OCI-LY7 (cell line): ENCODE results near the gene MGAT4C. TPM values are rescaled to one million over a fixed set of nuclear protein-coding genes. Genes with fewer than 3 reads are reported as not detected.

Experiments used
- BruUV-seq: library from RNA; stranded (reverse); fragments of 400-500 nt; replicated peaks from 2 replicates; lab custom pipeline; 2021; lab: Mats Ljungman, UMichigan
- CTCF ChIA-PET: fragments of 300-600 bp; sonication (Branson Sonifier 250); formaldehyde crosslinking; loops from one replicate; lab custom pipeline; 2022; ENCODE audit warnings: antibody characterized with exemption; ENCODE audit not compliant: unreplicated experiment; lab: Charles Lee
- POLR2A ChIA-PET: fragments of 300-600 bp; sonication (Branson Sonifier 250); formaldehyde crosslinking; loops from one replicate; lab custom pipeline; 2022; ENCODE audit warnings: antibody characterized with exemption; lab: Charles Lee
- DNase-seq: peaks from one replicate; pipeline ENCODE4 v3.0.0-alpha.2; 2015; ENCODE audit warnings: low spot score
- H2AFZ ChIP-seq: fragments of 200-600 bp; sonication (generic), shearing (Covaris generic); 2 replicates; pipeline ENCODE4 v1.6.1; 2014; ENCODE audit warnings: mild to moderate bottlenecking, antibody characterized with exemption, low read length, moderate library complexity
- H3K27ac ChIP-seq: fragments of 200-600 bp; sonication (generic); 2 replicates; pipeline ENCODE4 v1.5.1; 2014; ENCODE audit warnings: mixed run types, low read depth, mild to moderate bottlenecking, moderate library complexity, low read length, inconsistent platforms; ENCODE audit not compliant: poor library complexity, severe bottlenecking
- H3K36me3 ChIP-seq: fragments of 200-600 bp; sonication (generic); 2 replicates; pipeline ENCODE4 v1.6.1; 2014; ENCODE audit warnings: mild to moderate bottlenecking, antibody characterized with exemption, low read length, moderate library complexity, mixed read lengths; ENCODE audit not compliant: insufficient read depth
- H3K4me1 ChIP-seq: fragments of 200-600 bp; sonication (generic); 2 replicates; pipeline ENCODE4 v1.5.1; 2014; ENCODE audit warnings: mild to moderate bottlenecking, low read length; ENCODE audit not compliant: insufficient read depth, poor library complexity, severe bottlenecking
- H3K4me2 ChIP-seq: fragments of 200-600 bp; sonication (generic); 2 replicates; pipeline ENCODE4 v1.6.1; 2014; ENCODE audit warnings: mild to moderate bottlenecking, low read length
- H3K4me3 ChIP-seq: fragments of 200-600 bp; sonication (generic); 2 replicates; pipeline ENCODE4 v1.5.1; 2014; ENCODE audit warnings: mild to moderate bottlenecking, low read depth, low read length; ENCODE audit not compliant: poor library complexity, severe bottlenecking
- H3K79me2 ChIP-seq: fragments of 200-600 bp; sonication (generic); 2 replicates; pipeline ENCODE4 v1.6.1; 2016; ENCODE audit warnings: low read depth, mild to moderate bottlenecking, low read length, moderate library complexity, mixed read lengths; ENCODE audit not compliant: insufficient read depth
- H3K9me2 ChIP-seq: fragments of 200-600 bp; sonication (generic); 2 replicates; pipeline ENCODE4 v1.6.1; 2016; ENCODE audit warnings: mild to moderate bottlenecking, low read length, mixed read lengths; ENCODE audit not compliant: insufficient read depth
- H3K9me3 ChIP-seq: fragments of 200-600 bp; sonication (generic); 2 replicates; pipeline ENCODE4 v1.6.1; 2014; ENCODE audit warnings: mild to moderate bottlenecking, mixed run types, low read length, mixed read lengths
- H4K20me1 ChIP-seq: fragments of 200-600 bp; sonication (generic); 2 replicates; pipeline ENCODE4 v1.6.1; 2014; ENCODE audit warnings: mild to moderate bottlenecking, antibody characterized with exemption, low read length, moderate library complexity, mixed read lengths; ENCODE audit not compliant: insufficient read depth
- EZH2phosphoT487 ChIP-seq: fragments of 200-600 bp; sonication (generic); IDR thresholded peaks from 2 replicates; pipeline ENCODE4 v1.6.1; 2018; ENCODE audit warnings: low read depth, borderline replicate concordance, mild to moderate bottlenecking, mixed run types, antibody characterized with exemption, low read length, moderate library complexity, mixed read lengths
- intact Hi-C: fragments of 100-400 bp; cut with micrococcal nuclease; formaldehyde crosslinking; loops from one replicate; pipeline ENCODE4 v1.10.0; 2022; ENCODE audit not compliant: unreplicated experiment
- total RNA-seq, 2 experiments: library from RNA; depleted of rRNA in 1 of 2; stranded (reverse); fragments of >200 nt in 1 of 2; shearing (Covaris generic) in 1 of 2; gene quantifications; 2 replicates each; pipeline ENCODE4 v1.2.3, GENCODE V29; 2014 to 2022
- TF ChIP-seq, protein P1 (sequence below): fragments of 200-600 bp; sonication (generic); conservative IDR thresholded peaks from 2 replicates; pipeline ENCODE4 v1.5.1; 2014; ENCODE audit warnings: mild to moderate bottlenecking, antibody characterized with exemption, low read length, moderate library complexity, mixed read lengths

The MGAT4C gene
- total RNA-seq, 2 experiments from 2014 or later: not detected

DNA sequence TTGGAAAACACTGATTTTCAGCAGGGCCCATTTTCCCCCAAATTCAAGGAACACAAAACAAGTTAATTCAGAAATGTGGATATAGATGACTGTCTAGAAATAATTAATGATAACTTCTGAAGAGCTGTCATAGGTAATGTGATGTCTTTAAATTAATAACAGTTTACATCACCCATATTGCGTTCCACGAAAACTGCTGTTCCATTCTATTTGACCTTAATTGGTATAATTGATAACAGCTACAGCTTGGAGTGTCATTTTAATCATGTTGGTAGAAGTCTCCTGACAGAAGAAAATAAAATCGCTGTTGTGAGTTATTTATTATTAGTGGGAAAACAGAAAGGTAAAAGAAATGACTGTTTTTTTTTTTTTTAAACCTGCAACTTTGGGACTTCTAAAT, 36.3 kb upstream of the MGAT4C start:
- Histone ChIP-seq H3K4me3 (no peak overlapping the region), H3K36me3 (no peaks in the 10 kb centered on the region), H3K4me1 (no peaks in the 10 kb centered on the region), H3K27ac (no peak overlapping the region), H3K79me2 (no peaks in the 10 kb centered on the region), H2AFZ (no peak overlapping the region), H3K9me2 (no peaks in the 10 kb centered on the region), H3K4me2 (no peak overlapping the region), H4K20me1 (no peaks in the 10 kb centered on the region), H3K9me3 (no peaks in the 10 kb centered on the region)
- no peak for DNase-seq
- ChIA-PET CTCF (no interaction called here), POLR2A (interaction anchor here (0.6 kb wide), 1 partner anchor 11 kb away, joined by 3 read pairs; no protein-coding TSS in a partner anchor)
- intact Hi-C loops: no loop called here
- TF ChIP-seq, protein P1, sequence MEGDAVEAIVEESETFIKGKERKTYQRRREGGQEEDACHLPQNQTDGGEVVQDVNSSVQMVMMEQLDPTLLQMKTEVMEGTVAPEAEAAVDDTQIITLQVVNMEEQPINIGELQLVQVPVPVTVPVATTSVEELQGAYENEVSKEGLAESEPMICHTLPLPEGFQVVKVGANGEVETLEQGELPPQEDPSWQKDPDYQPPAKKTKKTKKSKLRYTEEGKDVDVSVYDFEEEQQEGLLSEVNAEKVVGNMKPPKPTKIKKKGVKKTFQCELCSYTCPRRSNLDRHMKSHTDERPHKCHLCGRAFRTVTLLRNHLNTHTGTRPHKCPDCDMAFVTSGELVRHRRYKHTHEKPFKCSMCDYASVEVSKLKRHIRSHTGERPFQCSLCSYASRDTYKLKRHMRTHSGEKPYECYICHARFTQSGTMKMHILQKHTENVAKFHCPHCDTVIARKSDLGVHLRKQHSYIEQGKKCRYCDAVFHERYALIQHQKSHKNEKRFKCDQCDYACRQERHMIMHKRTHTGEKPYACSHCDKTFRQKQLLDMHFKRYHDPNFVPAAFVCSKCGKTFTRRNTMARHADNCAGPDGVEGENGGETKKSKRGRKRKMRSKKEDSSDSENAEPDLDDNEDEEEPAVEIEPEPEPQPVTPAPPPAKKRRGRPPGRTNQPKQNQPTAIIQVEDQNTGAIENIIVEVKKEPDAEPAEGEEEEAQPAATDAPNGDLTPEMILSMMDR: no peak
- TF ChIP-seq EZH2phosphoT487: no peak
- no TSS peak for BruUV-seq

DNA sequence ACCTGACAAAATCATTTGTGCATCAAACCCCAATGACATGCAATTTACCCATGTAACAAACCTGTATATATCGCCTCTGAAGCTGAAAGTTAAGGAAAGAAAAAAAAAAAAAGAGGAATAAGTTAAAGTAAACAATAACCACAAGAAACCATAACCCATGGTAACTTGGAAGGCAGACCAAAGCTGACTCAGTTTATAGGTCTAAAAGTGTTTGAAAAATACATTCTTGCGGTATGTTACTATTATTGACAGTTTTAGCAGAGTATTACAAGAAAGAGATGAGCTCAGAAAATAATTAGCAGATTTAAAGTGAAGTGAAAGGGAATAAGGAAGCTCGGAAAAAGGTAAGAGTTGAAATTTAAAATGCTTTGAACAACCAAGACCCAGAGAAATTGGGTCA, 34.4 kb upstream of the MGAT4C start:
- no TSS peak for BruUV-seq
- H3K4me3 ChIP-seq: no peak overlapping the region
- H3K9me2 ChIP-seq: no peaks in the 10 kb centered on the region
- H3K9me3 ChIP-seq: no peaks in the 10 kb centered on the region
- no peak for DNase-seq
- H2AFZ ChIP-seq: no peak overlapping the region
- H3K27ac ChIP-seq: no peak overlapping the region
- CTCF ChIA-PET: no interaction called here
- no peaks in the 10 kb centered on the region for H3K36me3 ChIP-seq
- H3K4me1 ChIP-seq: no peaks in the 10 kb centered on the region
- POLR2A ChIA-PET: interaction anchor here (0.5 to 0.7 kb wide), 2 partner anchors 25 to 155 kb away, joined by 3 read pairs; no protein-coding TSS in a partner anchor
- H3K79me2 ChIP-seq: no peaks in the 10 kb centered on the region
- no peak for TF ChIP-seq EZH2phosphoT487
- TF ChIP-seq, protein P1: no peak
- no peak overlapping the region for H3K4me2 ChIP-seq
- no peaks in the 10 kb centered on the region for H4K20me1 ChIP-seq
- intact Hi-C loops: no loop called here

DNA sequence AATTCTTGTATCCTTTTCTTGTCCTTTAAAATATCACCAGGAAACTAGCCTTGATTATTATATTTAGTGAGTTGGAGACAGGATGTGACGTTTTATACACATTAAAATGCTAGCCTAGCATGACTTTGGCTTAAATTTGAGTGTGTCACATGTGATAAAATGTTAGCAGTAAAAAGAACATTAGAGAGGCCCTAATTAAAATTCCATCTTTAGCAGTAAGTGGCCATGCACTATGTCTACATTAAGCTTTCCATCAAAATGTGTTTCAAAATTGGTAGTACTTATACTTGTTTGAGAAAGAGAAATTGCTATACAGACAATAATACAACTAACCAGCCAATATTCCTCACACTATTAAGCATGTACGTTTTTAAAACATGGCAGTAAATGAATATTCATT, 29.9 kb upstream of the MGAT4C start:
- no peaks in the 10 kb centered on the region for H3K4me1 ChIP-seq
- ChIA-PET POLR2A (no interaction called here), CTCF (no interaction called here)
- H4K20me1 ChIP-seq: no peaks in the 10 kb centered on the region
- intact Hi-C loops: no loop called here
- no peak for DNase-seq
- no peak overlapping the region for H3K27ac ChIP-seq
- TF ChIP-seq, protein P1: no peak
- no peak for TF ChIP-seq EZH2phosphoT487
- H3K4me3 ChIP-seq: no peak overlapping the region
- no peaks in the 10 kb centered on the region for H3K36me3 ChIP-seq
- H3K79me2 ChIP-seq: no peaks in the 10 kb centered on the region
- no peaks in the 10 kb centered on the region for H3K9me2 ChIP-seq
- no TSS peak for BruUV-seq
- no peak overlapping the region for H2AFZ ChIP-seq
- H3K4me2 ChIP-seq: no peak overlapping the region
- no peaks in the 10 kb centered on the region for H3K9me3 ChIP-seq
